ENCODE results near the gene GDF7.

The GDF7 gene

GRCh38 chr2:20647738-20648137 is 19.2 kb upstream of the GDF7 start:
- DNase-seq (ENCODE audit: insufficient read length): no peak
- TF ChIP-seq TAF1 (IDR thresholded peaks at IDR 0.05; ENCODE audit: borderline replicate concordance, low read depth, low read length) (no peak), POLR2A (IDR thresholded peaks at IDR 0.05; ENCODE audit: low read depth, low read length) (no peak), POLR2AphosphoS5 (IDR thresholded peaks at IDR 0.05; ENCODE audit: low read depth, low read length) (no peak)
- FAIRE-seq: no peak

- DNase-seq (ENCODE audit: insufficient read length): no peak
- no peak for FAIRE-seq
Observed at GRCh38 chr2:20648206-20648605, 18.7 kb upstream of the GDF7 start.

GRCh38 chr2:20648831-20649230 is 18.1 kb upstream of the GDF7 start:
- no peak for FAIRE-seq
- no peak for TF ChIP-seq POLR2AphosphoS5 (IDR thresholded peaks at IDR 0.05; ENCODE audit: low read depth, low read length)
- no peak for TF ChIP-seq POLR2A (IDR thresholded peaks at IDR 0.05; ENCODE audit: low read depth, low read length)
- TF ChIP-seq TAF1 (IDR thresholded peaks at IDR 0.05; ENCODE audit: borderline replicate concordance, low read depth, low read length): no peak
- no peak for DNase-seq (ENCODE audit: insufficient read length)

More at GRCh38 chr2:20648206-20648605, 18.7 kb upstream of the GDF7 start:
- TF ChIP-seq POLR2AphosphoS5 (IDR thresholded peaks at IDR 0.05; ENCODE audit: low read depth, low read length) (no peak), TAF1 (IDR thresholded peaks at IDR 0.05; ENCODE audit: borderline replicate concordance, low read depth, low read length) (no peak), POLR2A (IDR thresholded peaks at IDR 0.05; ENCODE audit: low read depth, low read length) (no peak)

GRCh38 chr2:20649576-20649975 is 17.4 kb upstream of the GDF7 start:
- TF ChIP-seq POLR2A (IDR thresholded peaks at IDR 0.05; ENCODE audit: low read depth, low read length): no peak
- TF ChIP-seq TAF1 (IDR thresholded peaks at IDR 0.05; ENCODE audit: borderline replicate concordance, low read depth, low read length): no peak
- TF ChIP-seq POLR2AphosphoS5 (IDR thresholded peaks at IDR 0.05; ENCODE audit: low read depth, low read length): no peak
- DNase-seq (ENCODE audit: insufficient read length): no peak
- no peak for FAIRE-seq

- FAIRE-seq: peak; percentile 67
- TF ChIP-seq POLR2AphosphoS5 (IDR thresholded peaks at IDR 0.05; ENCODE audit: low read depth, low read length) (no peak), POLR2A (IDR thresholded peaks at IDR 0.05; ENCODE audit: low read depth, low read length) (no peak), TAF1 (IDR thresholded peaks at IDR 0.05; ENCODE audit: borderline replicate concordance, low read depth, low read length) (no peak)
- DNase-seq (ENCODE audit: insufficient read length): no peak
Observed at GRCh38 chr2:20649976-20650375, 17.0 kb upstream of the GDF7 start.

GRCh38 chr2:20650393-20650876 is 16.5 kb upstream of the GDF7 start:
- no peak for FAIRE-seq
- DNase-seq (ENCODE audit: insufficient read length): no peak
- TF ChIP-seq POLR2AphosphoS5 (IDR thresholded peaks at IDR 0.05; ENCODE audit: low read depth, low read length) (no peak), POLR2A (IDR thresholded peaks at IDR 0.05; ENCODE audit: low read depth, low read length) (no peak), TAF1 (IDR thresholded peaks at IDR 0.05; ENCODE audit: borderline replicate concordance, low read depth, low read length) (no peak)

- FAIRE-seq (peak; percentile 98), DNase-seq (ENCODE audit: insufficient read length) (peak; percentile 98)
- TF ChIP-seq POLR2AphosphoS5 (IDR thresholded peaks at IDR 0.05; ENCODE audit: low read depth, low read length) (peak; percentile 66; the same call in 1 of the 2 replicates), POLR2A (IDR thresholded peaks at IDR 0.05; ENCODE audit: low read depth, low read length) (peak; percentile 73; the same call in 1 of the 2 replicates), TAF1 (IDR thresholded peaks at IDR 0.05; ENCODE audit: borderline replicate concordance, low read depth, low read length) (0 out of 2 replicates have a peak, but pooled peaks have one; percentile 16)
Observed at GRCh38 chr2:20650877-20651730, 15.8 kb upstream of the GDF7 start, which contains the start of gene HS1BP3. Gene HS1BP3 (minus strand): TSS chr2:20651098. CDS start chr2:20651063, 35 bp downstream.

GRCh38 chr2:20651731-20652099 is 15.2 kb upstream of the GDF7 start:
- FAIRE-seq: no peak
- DNase-seq (ENCODE audit: insufficient read length): no peak
- TF ChIP-seq POLR2A (IDR thresholded peaks at IDR 0.05; ENCODE audit: low read depth, low read length) (no peak), POLR2AphosphoS5 (IDR thresholded peaks at IDR 0.05; ENCODE audit: low read depth, low read length) (no peak), TAF1 (IDR thresholded peaks at IDR 0.05; ENCODE audit: borderline replicate concordance, low read depth, low read length) (no peak)

- TF ChIP-seq TAF1 (IDR thresholded peaks at IDR 0.05; ENCODE audit: borderline replicate concordance, low read depth, low read length): no peak
- no peak for TF ChIP-seq POLR2A (IDR thresholded peaks at IDR 0.05; ENCODE audit: low read depth, low read length)
- no peak for TF ChIP-seq POLR2AphosphoS5 (IDR thresholded peaks at IDR 0.05; ENCODE audit: low read depth, low read length)
- no peak for DNase-seq (ENCODE audit: insufficient read length)
- FAIRE-seq: no peak
Observed at GRCh38 chr2:20652141-20652540, 14.8 kb upstream of the GDF7 start.

GRCh38 chr2:20652673-20653575 is 14.0 kb upstream of the GDF7 start:
- FAIRE-seq: peak; percentile 40
- TF ChIP-seq TAF1 (IDR thresholded peaks at IDR 0.05; ENCODE audit: borderline replicate concordance, low read depth, low read length) (no peak), POLR2AphosphoS5 (IDR thresholded peaks at IDR 0.05; ENCODE audit: low read depth, low read length) (no peak), POLR2A (IDR thresholded peaks at IDR 0.05; ENCODE audit: low read depth, low read length) (no peak)
- no peak for DNase-seq (ENCODE audit: insufficient read length)
